SHP77 (cell line): ENCODE measurements around the gene RMND1.
"Not testable (repeated sequence)": the region's sequence is repeated elsewhere in the genome, so short reads cannot be mapped to it uniquely, and the experiment has no call there.

Source experiments
- DNase-seq, 2 experiments: peaks; one replicate each; lab custom pipeline; 2025; lab: John Stamatoyannopoulos, UW

The RMND1 gene

GRCh38 chr6:151451950-151452749, at the start of gene RMND1:
Gene RMND1, minus strand, starts transcription at chr6:151452126. Its CDS starts 6,315 bp downstream, at chr6:151445811.
- DNase-seq: peak; percentile 99

GRCh38 chr6:151499551-151499950, 47.6 kb upstream of the RMND1 start:
- DNase-seq: no peak

GRCh38 chr6:151498327-151498726, 46.4 kb upstream of the RMND1 start:
- no peak for DNase-seq

GRCh38 chr6:151497905-151498304, 46.0 kb upstream of the RMND1 start:
- DNase-seq: no peak

- no peak for DNase-seq
Observed at GRCh38 chr6:151495380-151495779, 43.5 kb upstream of the RMND1 start.

GRCh38 chr6:151494936-151495320, 43.0 kb upstream of the RMND1 start:
- no peak for DNase-seq

GRCh38 chr6:151494235-151494935, 42.5 kb upstream of the RMND1 start:
- DNase-seq: no peak

- no peak for DNase-seq
Observed at GRCh38 chr6:151493804-151494234, 41.9 kb upstream of the RMND1 start, which contains the start of gene CCDC170. Gene CCDC170, plus strand, starts transcription at chr6:151494017. Its CDS starts 112 bp downstream, at chr6:151494129.

GRCh38 chr6:151493161-151493803, 41.4 kb upstream of the RMND1 start:
- no peak for DNase-seq

- DNase-seq: no peak
Observed at GRCh38 chr6:151490996-151491395, 39.1 kb upstream of the RMND1 start.

GRCh38 chr6:151488226-151488625, 36.3 kb upstream of the RMND1 start:
- DNase-seq: no peak

GRCh38 chr6:151483994-151484393, 32.1 kb upstream of the RMND1 start:
- no peak for DNase-seq

GRCh38 chr6:151482290-151482689, 30.4 kb upstream of the RMND1 start:
- no peak for DNase-seq

- DNase-seq: no peak
Observed at GRCh38 chr6:151481786-151482185, 29.9 kb upstream of the RMND1 start.

GRCh38 chr6:151478670-151479069, 26.7 kb upstream of the RMND1 start:
- no peak for DNase-seq

- no peak for DNase-seq
Observed at GRCh38 chr6:151477726-151478125, 25.8 kb upstream of the RMND1 start.

GRCh38 chr6:151475653-151476523, 24.0 kb upstream of the RMND1 start:
- DNase-seq: peak in 1 of 2 experiments; percentile 11

GRCh38 chr6:151464702-151465101, 12.8 kb upstream of the RMND1 start:
- DNase-seq: no peak

- no peak for DNase-seq
Observed at GRCh38 chr6:151461673-151462072, 9.7 kb upstream of the RMND1 start.

GRCh38 chr6:151455751-151456398, 3.9 kb upstream of the RMND1 start:
- not testable (repeated sequence) for DNase-seq
